ENCODE measurements around the gene SHOX. TPM values are rescaled to one million over a fixed set of nuclear protein-coding genes. Genes with fewer than 3 reads are reported as not detected.

SHOX gene
- total RNA-seq, 1 experiment from 2014 or later = not detected

- no peak for DNase-seq (ENCODE audit: low read depth)
Measured at GRCh38 chrX:663841-664240, 33.2 kb downstream of the SHOX start.

- DNase-seq (ENCODE audit: low read depth) = no peak
Measured at GRCh38 chrX:666762-667720, 36.5 kb downstream of the SHOX start.

GRCh38 chrX:670645-671044 is 40.1 kb downstream of the SHOX start:
- DNase-seq (ENCODE audit: low read depth) = no peak

- peak; percentile 39 for DNase-seq (ENCODE audit: low read depth)
Measured at GRCh38 chrX:672931-673330, 42.3 kb downstream of the SHOX start.

GRCh38 chrX:675279-675954 is 44.8 kb downstream of the SHOX start:
- DNase-seq (ENCODE audit: low read depth) = no peak

- no peak for DNase-seq (ENCODE audit: low read depth)
Measured at GRCh38 chrX:675955-676295, 45.3 kb downstream of the SHOX start.

- DNase-seq (ENCODE audit: low read depth) = no peak
Measured at GRCh38 chrX:677376-677775, 46.8 kb downstream of the SHOX start.

- no peak for DNase-seq (ENCODE audit: low read depth)
Measured at GRCh38 chrX:679291-679979, 48.8 kb downstream of the SHOX start.

GRCh38 chrX:680062-680461 is 49.5 kb downstream of the SHOX start:
- no peak for DNase-seq (ENCODE audit: low read depth)

- DNase-seq (ENCODE audit: low read depth) = no peak
Measured at GRCh38 chrX:681989-682388, 51.4 kb downstream of the SHOX start.

GRCh38 chrX:682892-683291 is 52.3 kb downstream of the SHOX start:
- no peak for DNase-seq (ENCODE audit: low read depth)

GRCh38 chrX:683576-683975 is 53.0 kb downstream of the SHOX start:
- no peak for DNase-seq (ENCODE audit: low read depth)

- no peak for DNase-seq (ENCODE audit: low read depth)
Measured at GRCh38 chrX:685120-686032, 54.8 kb downstream of the SHOX start.

GRCh38 chrX:689983-690382 is 59.4 kb downstream of the SHOX start:
- DNase-seq (ENCODE audit: low read depth) = no peak

- DNase-seq (ENCODE audit: low read depth) = no peak
Measured at GRCh38 chrX:694800-695199, 64.2 kb downstream of the SHOX start.

GRCh38 chrX:698206-698605 is 67.6 kb downstream of the SHOX start:
- no peak for DNase-seq (ENCODE audit: low read depth)

GRCh38 chrX:700936-701335 is 70.3 kb downstream of the SHOX start:
- no peak for DNase-seq (ENCODE audit: low read depth)

- DNase-seq (ENCODE audit: low read depth) = no peak
Measured at GRCh38 chrX:701673-702072, 71.1 kb downstream of the SHOX start.

- no peak for DNase-seq (ENCODE audit: low read depth)
Measured at GRCh38 chrX:703466-703865, 72.9 kb downstream of the SHOX start.

- no peak for DNase-seq (ENCODE audit: low read depth)
Measured at GRCh38 chrX:703866-704265, 73.3 kb downstream of the SHOX start.

Measured in HT1080 (cell line).